Right forelimb (tissue), 1 donor: Measurements from ENCODE around the gene ARFRP1.

Experiments used
- DNase-seq: peaks from one replicate; pipeline ENCODE4 v3.0.0-alpha.2; 2018

The ARFRP1 gene

DNA sequence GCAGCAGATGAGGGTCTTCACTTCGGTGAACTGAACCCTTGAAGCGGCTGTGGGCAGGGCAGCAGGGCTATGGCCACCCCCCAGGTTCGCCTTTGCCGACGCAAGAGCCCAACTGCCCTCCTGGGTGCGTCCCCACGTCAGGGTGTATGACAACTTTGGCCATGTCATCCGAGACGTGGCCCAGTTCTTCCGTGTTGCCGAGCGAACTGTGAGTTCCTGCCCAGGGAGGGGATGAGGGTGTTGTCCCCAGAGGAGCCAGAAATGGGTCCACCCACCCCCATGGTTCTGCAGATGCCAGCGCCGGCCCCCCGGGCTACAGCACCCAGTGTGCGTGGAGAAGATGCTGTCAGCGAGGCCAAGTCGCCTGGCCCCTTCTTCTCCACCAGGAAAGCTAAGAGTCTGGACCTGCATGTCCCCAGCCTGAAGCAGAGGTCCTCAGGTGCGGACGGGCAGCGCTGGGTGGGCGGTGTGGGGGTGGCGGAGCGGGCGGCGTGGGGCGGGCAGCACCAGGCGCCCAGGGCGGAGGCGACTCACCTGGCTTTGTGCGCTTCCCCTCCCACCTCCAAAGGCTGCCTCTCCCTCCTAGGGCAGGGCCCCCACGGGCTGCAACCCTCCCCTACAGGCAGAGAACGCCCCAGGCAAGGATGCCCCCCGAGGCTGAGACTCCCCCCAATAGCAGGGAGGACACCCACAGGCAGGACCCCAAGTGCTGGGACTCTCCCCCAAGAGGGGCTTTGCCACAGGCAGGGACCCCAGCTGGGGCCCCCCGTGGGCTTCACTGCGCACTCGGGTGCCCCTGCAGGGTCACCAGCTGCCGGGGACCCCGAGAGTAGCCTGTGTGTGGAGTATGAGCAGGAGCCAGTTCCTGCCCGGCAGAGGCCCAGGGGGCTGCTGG, 17.5 kb downstream of the ARFRP1 start:
- peak; percentile 45 for DNase-seq

DNA sequence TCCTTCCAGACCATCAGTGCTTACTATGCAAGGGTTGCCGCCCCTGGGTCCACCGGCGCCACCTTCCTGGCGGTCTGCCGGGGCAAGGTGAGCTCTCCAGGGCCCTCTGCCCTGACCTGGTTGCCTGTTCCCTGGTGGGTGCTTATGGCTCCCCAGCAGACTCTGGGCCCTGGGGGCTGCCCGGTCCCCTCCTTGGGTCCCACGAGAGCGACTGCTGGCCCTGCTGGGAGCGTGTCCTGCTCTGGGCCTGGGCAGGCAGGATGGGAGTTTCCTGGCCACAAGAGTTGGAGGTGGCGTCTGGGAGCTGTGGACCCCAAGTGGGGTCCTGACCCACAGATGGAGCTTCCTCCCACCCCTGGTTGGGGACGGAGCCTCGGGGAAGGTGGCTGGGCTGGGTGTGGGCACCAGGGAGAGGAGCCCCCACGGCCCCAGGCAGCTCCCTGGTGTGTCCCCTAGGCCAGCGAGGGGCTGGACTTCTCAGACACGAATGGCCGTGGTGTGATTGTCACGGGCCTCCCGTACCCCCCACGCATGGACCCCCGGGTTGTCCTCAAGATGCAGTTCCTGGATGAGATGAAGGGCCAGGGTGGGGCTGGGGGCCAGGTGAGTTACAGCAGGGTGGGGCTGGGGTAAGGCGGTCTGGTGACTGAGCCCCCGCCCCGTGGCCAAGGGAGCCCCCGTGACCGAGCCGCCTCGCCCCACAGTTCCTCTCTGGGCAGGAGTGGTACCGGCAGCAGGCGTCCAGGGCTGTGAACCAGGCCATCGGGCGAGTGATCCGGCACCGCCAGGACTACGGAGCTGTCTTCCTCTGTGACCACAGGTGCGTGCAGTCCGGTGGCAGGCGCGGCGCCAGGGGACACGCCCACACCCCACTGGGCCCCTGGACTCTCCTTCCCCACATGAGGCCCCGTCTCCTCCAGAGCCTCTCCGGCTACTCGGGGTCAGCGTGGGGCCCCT, 18.5 kb downstream of the ARFRP1 start:
- no peak for DNase-seq

DNA sequence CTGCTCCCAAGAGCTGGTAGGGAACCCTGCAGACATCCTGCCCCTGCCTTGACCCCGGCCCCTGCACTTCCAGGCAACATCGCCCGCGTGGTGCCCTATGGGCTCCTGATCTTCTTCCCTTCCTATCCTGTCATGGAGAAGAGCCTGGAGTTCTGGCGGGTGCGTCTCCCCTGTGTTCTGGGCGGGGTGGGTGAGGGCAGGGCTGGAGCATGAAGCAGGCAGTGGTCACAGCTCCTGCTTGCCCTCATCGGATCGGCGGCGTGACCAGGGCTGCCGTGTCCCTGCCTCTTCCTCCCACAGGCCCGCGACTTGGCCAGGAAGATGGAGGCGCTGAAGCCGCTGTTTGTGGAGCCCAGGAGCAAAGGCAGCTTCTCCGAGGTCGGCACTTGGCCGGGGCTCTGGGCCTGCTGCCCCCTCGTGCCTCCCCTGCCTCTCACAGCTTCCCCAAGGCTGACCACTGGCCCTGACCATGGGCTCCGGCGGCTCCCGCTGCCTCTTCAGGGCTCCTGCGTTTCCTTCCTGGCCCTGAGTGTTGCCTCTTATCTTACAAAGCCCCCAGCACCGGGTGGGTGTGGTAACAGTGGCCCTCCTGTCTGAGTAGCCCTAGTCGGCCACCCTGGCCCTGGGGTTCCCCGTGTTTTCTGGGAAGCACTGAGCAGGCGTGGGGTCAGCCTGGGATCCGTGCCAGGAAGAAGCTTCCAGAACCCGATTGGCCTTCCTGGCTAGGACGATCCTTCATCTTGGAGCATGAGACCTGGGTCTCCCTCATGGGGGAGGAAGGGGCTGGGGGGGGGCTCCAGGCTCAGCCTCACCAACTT, 19.3 kb downstream of the ARFRP1 start:
- no peak for DNase-seq

GRCh38 chr20:63687419-63688178, 20.2 kb downstream of the ARFRP1 start:
- peak; percentile 41 for DNase-seq

DNA sequence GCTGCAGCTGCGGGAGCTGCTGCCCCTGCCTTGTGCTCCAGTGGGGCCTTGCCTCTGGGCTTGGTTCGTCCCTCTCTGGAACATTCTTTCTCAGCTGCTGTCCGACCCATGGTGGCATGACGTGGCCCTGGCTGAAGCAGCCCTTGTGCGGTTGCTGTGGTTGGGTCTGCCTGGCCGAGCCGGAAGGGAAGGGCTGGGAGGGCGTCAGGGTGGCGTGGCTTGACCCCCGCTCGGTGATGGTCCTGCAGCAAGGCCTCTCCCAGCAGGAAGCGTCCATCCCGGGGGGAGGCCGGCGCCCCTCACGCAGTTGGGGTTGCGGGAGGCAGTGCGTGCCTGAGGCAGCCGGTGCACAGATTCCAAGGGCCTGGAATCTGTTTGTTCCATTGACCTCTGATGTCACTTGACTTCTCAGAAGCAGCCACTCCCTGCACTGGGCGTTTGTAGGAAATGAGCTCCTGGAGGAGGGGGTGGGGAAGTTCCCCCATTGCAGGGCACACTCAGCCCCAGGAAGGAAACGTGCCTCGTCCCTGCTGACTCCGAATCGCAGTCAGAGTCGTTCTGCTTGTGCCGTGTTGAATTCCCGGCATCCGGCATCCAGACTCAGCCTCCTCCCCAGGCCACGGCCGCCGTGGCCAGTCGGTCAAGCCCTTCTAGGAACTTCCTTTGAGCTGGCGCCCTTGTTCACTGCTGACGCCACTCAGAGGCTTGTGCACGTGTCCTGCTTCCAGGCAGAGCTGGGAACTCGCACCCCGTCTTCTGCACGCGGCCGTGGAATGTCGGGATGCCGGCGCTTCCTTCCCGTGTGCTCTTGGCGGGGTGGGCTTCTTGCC, 21.1 kb downstream of the ARFRP1 start:
- no peak for DNase-seq

GRCh38 chr20:63686094-63686491, 21.7 kb downstream of the ARFRP1 start:
- DNase-seq, result peak; percentile 47

GRCh38 chr20:63685269-63686026, 22.3 kb downstream of the ARFRP1 start:
- DNase-seq, result no peak

DNA sequence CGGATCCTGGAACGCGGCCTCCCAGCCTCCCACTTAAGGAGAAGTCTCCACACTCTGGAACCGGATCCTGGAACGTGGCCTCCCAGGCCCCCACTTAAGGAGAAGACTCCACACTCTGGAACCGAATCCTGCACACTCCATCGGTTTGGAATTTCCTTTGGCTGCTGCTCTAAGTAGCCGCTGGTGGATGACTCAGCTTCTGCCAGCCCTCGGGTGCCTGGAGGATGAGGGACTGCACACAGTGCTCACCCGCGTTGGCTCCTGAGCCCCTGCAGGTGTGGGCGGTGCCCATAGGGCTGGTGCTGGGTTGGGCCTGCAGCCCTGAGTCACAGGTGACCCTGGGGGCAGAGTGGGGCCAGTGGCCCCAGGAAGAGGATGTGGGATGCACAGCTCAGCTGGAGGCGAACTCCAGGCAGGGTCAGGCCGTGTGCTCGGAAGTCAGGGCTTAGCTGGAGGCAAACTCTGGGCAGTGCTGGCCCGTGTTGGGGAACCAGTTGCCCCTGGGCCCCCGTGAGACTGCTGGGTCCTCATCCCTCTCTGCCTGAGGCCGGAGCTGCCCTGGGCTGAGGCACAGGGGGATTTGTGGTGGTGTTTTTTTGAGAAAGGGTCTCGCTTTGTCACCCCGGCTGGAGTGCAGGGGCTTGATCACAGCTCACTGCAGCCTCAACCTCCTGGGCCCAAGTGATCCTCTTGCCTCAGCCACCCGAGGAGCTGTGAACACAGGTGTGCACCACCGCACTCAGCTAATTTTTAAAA, 25.2 kb downstream of the ARFRP1 start:
- DNase-seq, result no peak

DNA sequence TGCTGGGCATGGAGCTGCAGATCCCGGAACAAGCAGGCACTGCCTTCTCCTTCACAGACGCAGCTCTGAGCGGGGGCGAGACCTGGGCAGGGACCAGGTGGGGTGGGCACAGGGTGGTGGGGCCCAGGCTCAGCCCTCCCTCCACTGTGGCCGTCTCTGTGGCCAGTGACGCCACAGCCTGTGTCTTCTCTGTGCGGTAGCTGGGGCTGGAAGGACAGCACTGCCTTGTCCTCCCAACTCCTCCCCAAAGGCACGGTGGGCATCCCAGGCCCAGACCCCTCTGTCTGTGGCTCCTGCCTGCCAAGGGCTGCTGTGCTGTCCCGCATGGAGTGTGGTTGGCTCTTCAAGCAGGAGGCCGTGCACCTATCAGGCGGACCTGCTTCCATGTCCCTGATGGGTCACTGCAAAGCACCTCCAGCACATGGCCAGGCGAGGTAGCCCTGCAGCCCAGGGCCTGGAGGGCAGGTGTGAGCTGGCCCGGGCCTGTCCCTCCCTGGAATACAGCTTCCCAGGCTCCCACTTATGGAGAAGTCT, 26.1 kb downstream of the ARFRP1 start:
- DNase-seq, result no peak

GRCh38 chr20:63680857-63681608, 26.7 kb downstream of the ARFRP1 start:
- no peak for DNase-seq

- DNase-seq, result no peak
Measured at GRCh38 chr20:63680427-63680826, 27.3 kb downstream of the ARFRP1 start.

GRCh38 chr20:63679799-63680305, 27.9 kb downstream of the ARFRP1 start:
- no peak for DNase-seq

DNA sequence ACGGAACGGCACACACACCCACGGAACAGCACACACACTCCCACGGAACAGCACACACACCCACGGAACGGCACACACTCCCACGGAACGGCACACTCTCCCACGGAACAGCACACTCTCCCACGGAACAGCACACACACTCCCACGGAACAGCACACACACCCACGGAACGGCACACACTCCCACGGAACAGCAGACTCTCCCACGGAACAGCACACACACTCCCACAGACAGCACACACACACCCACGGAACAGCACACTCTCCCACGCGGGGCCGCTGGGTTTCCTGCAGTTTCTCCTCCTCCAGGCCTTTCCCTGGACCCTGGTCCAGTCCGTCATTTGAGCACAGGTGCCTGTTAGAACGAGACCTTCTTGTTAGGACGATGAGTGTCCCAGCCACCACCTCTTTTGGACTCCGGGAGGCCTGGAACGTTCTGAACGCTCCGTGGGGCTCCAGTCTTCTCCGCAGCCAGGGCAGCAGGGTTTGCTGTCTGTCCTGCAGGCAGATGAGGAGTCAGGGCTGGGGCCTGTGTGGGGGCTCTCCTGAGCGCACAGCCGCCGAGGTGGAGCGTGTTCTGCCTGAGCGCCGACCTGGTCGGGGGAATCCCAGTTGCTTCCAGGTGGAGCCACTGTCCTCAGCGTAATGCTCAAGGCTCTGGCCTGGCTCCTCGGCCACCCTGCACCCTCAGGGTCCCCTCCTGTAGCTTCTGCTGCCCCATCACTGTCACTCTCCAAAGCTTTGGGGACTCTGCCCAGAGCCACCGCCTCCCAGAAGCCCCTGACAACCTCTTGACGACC, 28.9 kb downstream of the ARFRP1 start:
- no peak for DNase-seq

DNA sequence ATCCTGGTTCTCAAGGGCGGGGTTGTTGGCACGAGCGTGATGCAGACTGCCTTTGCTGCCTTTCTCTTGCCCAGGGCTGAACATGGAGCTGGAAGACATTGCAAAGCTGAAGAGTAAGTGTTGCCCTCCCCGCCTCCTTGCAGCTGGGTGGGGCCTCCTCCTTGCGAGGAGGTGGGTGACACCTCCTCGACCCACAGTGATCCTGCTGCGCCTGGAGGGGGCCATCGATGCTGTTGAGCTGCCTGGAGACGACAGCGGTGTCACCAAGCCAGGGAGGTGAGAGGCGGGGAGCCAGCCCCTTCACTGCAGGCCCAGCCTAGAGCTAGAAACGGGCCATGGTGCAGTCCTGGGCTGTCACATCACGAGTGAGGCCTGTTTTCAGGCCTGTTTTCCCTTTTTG, 29.7 kb downstream of the ARFRP1 start:
- DNase-seq, result no peak

DNA sequence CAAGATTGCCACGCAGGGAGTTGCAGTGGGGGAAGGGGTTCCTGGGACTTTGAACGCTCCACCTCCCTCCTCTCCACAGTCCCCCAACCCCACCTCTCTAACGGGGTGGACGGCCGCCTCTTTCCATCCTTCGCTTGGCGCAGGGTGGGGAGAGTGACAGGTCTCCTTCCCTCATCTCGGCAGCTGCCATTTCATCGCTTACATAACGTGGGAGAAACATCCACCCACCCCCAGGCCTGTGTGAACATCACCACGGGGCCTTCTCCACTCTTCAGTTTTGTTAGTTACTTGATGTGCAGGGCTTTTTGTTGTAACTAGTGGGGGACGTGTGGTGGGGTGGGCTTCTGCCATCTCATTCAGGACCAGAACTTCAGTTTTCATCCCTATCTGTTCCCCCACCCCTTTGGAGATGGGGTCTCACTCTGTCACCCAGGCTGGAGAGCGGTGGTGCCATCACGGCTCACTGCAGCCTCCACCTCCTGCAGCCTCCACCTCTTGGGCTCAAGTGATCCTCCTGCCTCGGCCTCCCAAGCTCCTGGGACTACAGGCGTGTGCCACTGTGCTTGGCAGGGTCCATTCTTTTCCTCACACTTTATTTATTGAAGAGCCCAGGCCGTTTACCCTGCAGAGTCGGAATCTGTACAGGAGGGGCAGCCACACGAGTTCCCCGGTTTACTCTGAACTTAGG, 32.0 kb downstream of the ARFRP1 start:
- DNase-seq, result no peak

GRCh38 chr20:63673951-63674350, 33.8 kb downstream of the ARFRP1 start:
- no peak for DNase-seq

DNA sequence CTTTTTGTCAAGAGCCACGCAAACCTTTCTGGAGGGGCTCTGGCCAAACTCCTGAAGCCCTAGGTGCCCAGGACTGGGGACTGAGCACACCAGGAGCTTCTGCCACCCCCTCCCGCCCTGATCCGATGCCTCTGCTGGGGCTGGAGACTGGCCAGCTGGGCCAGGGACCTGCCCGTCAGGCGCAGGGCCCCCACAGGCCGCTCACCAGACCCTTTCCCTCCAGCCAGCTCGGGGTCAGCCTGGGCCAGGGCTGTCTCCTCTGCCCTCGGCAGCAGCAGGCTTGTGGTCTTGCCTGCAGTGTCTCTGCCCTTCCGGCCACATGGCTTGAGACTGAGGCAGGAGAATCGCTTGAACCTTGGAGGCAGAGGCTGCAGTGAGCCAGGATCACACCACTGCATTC, 35.1 kb downstream of the ARFRP1 start:
- DNase-seq, result no peak
